LNCaP clone FGC (cell line): Measurements from ENCODE around the gene LARP1.
"Not testable (repeated sequence)": the region's sequence is repeated elsewhere in the genome, so short reads cannot be mapped to it uniquely, and the experiment has no call there.

Experiments used
- DNase-seq: peaks from one replicate; pipeline ENCODE4 v3.0.0-alpha.2; 2011; ENCODE audit warnings: low read depth
- H3K4me3 ChIP-seq: 2 replicates; pipeline ENCODE4 v1.5.1; 2011; ENCODE audit warnings: mild to moderate bottlenecking, low read depth, low read length, control low read depth
- CTCF ChIP-seq: IDR thresholded peaks from 2 replicates; pipeline ENCODE4 v1.5.1; 2012; ENCODE audit warnings: mild to moderate bottlenecking; ENCODE audit not compliant: control insufficient read depth, insufficient read depth; ENCODE audit errors: extremely low read depth

LARP1 gene

DNA sequence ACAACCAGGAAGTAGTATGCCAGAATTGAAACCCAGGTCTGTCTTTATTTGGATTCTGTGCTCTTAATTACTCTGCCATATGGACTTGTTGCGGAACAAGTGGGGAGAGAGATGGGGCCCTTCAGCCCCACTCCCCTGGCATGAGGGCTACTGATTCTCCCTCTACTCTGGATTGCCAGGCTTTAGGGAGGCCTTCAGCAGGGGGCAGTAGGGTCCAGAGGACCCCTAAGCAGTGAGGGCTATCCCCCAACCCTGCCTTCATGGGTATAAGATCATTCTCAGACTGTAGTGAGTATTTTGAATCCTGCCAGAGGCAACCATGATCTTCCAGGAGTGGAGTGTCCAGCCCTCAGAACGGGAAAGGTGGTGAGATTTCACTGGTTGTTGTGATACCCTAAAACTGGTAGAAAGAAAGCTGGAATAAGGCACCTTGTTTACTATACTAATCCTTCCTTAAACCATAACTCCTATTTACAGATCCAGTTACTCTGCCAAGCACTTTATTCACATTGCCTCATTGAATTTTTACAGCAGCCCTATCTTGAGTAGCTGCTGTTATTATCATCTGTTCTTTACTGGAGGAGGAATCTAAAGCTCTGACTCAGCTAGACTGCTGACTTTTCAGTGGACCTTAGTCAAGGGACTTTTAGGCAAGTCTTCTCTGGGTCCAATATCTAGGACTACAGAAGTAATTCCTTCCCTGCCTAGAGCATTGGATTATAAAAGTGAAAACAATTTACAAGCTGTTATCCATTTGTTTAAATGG lies 31.3 kb upstream of the LARP1 start:
- DNase-seq = peak; percentile 91
- H3K4me3 ChIP-seq = 0 out of 2 replicates have a peak overlapping the region, but pooled peaks have one; percentile 13
- no peak for TF ChIP-seq CTCF

GRCh38 chr5:154727361-154727760 lies 27.8 kb upstream of the LARP1 start:
- H3K4me3 ChIP-seq = no peak overlapping the region
- no peak for DNase-seq
- no peak for TF ChIP-seq CTCF

DNA sequence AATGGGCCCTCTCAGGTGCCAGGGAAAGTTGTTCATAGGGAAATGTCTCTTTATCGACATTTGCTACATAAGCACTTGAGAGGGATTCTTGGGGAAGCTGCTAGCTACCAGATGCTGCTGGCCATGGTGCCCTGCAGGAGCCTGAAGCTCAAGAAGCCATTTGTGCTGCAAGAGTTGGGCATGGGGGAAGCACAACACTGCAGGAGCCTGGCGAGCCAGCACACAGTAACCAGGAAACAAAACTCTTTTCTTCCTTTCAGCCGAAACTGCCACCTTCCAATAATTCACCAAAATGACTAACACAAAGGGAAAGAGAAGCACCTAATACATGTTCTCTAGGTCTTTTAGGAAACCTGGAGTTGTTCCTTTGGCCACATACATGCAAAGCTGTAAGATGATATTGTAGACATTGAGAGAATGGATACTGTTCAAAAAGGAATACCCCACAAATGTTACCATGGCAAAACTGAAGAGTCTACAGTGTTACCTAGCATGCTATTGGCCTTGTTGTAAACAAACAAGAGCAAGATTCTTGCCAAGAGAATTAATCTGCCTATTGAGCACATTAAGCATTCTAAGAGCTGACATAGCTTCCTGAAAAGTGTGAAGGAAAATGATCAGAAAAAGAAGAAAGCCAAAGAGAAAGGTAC lies 26.1 kb upstream of the LARP1 start:
- no peak overlapping the region for H3K4me3 ChIP-seq
- no peak for DNase-seq
- TF ChIP-seq CTCF = no peak

DNA sequence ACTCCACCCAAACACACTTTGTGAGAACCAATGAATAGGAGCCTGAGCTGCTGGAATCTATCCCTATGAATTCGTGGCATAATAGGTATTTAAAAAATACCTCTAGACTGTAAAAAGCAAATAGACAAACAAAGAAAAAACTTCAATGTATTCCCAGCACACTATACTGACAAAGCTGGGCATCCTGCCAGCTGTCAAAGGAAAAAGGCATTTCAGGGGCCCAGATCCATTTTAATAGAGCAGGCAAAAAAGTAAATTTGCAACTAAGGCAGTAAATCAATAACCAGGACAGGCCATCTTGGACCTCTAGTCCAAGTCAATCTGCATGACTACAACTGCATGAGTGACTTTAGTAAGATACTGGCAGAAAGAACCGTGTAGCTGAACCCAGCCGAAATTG lies 25.6 kb upstream of the LARP1 start:
- H3K4me3 ChIP-seq = no peak overlapping the region
- no peak for TF ChIP-seq CTCF
- DNase-seq = no peak

GRCh38 chr5:154730761-154731160 lies 24.4 kb upstream of the LARP1 start:
- not testable (repeated sequence) for DNase-seq, H3K4me3 ChIP-seq

DNA sequence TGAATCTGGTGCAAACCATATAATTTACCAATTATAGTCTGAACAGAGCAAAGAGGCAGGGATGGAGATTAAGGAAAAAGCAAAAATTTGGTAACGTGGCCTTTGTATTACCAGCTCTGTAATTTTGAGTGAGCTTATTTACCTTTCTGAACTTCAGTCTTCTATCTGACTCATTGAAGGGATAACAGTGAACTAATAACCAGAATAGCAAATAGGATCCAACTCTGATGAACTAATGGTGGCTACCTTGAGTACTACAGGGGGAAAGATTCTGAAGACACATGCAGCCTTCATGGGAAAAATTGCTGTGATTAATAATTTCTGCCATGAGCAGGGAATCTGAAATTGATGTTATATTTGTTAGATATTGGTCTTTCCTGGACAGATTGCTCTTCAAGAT lies 23.0 kb upstream of the LARP1 start:
- no peak for TF ChIP-seq CTCF
- no peak overlapping the region for H3K4me3 ChIP-seq
- DNase-seq = no peak

- no peak overlapping the region for H3K4me3 ChIP-seq
- DNase-seq = no peak
- no peak for TF ChIP-seq CTCF
Measured at GRCh38 chr5:154734370-154735248, 20.6 kb upstream of the LARP1 start.

DNA sequence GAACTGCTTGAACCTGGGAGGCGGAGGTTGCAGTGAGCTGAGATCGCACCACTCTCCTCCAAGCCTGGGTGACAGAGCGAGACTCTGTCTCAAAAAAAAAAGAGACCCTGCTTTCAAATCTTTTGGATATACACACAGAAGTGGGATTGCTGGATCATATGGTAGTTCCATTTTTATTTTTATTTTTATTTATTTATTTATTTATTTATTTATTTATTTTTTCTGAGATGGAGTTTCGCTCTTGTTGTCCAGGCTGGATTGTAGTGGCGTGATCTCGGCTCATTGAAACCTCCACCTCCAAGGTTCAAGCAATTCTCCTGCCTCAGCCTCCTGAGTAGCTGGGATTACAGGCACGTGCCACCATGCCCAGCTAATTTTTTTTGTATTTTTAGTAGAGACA lies 19.8 kb upstream of the LARP1 start:
- not testable (repeated sequence) for DNase-seq

GRCh38 chr5:154736372-154736771 lies 18.8 kb upstream of the LARP1 start:
- not testable (repeated sequence) for DNase-seq, H3K4me3 ChIP-seq

More for the DNA sequence above, 19.8 kb upstream of the LARP1 start:
- H3K4me3 ChIP-seq = not testable (repeated sequence)
